GOT3 (cell line): ENCODE data around the gene RBP5.
A peak's percentile ranks its signal among the peaks of the same experiment; 100 is the strongest.
"Not testable (repeated sequence)": the region's sequence is repeated elsewhere in the genome, so short reads cannot be mapped to it uniquely, and the experiment has no call there.

ENCODE experiments used
- DNase-seq: peaks from one replicate; lab custom pipeline; 2025; ENCODE audit warnings: mixed read lengths; lab: John Stamatoyannopoulos, UW

The RBP5 gene

GRCh38 chr12:7122811-7123769, 5.6 kb downstream of the RBP5 start:
- no peak for DNase-seq

DNA sequence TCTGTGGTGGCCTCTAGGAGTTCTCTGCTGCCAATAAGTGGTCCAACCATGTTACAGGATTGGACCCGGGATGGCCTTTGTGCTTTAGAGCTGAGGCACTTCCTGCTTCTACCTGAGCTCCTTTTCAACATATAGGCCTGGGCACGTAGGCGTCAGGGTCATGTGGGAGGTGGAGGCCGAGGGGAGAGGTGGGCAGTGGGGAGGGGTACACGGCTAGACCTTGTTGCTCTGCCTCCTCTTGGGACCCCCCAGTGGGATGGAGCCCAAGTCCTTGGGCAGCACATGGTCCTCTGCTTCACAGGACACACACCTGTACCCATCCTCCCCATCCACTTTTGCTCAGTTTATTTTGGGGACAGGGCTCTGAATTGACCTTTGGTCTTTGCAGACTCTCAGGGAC, 7.4 kb downstream of the RBP5 start:
- DNase-seq: no peak

DNA sequence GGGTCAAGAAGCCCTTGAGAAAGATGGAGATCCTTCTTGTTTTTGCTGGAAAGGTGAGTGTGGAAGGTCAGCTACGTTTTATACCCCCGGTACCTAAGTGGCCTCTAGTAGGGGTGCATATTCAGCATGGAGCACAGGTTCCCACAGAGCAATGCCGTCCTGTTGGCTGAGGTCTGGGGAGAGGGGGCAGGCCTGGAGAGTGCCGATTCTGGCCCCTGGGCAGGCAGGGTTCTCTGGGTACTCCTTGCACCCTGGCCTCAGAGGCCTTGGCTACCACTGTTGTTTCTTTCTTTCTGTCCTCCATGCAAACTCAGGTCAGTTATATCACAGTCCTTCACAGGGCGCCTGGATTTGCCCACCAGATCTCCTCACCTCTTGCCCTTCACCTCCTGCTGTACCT, 8.5 kb downstream of the RBP5 start:
- no peak for DNase-seq

DNA sequence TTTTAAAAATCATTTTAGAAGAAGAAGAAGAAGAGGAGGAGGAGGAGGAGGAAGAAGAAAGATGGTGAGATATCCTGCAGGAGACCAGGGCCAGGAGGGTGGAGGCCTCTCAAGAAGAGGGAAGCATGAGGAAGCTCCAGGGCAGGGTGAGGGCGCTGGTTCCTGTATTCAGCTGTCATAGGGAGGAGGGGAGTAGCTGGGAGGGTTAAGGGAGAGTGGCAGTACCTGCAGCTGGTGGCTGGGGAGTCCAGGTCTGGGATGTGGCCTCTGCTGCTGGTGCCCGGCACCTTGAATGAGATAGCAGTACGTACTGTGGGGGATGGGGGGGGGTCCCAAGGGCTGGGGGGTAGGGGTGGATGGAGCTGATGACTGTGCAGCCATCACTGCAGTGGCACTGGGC, 9.8 kb downstream of the RBP5 start:
- no peak for DNase-seq

DNA sequence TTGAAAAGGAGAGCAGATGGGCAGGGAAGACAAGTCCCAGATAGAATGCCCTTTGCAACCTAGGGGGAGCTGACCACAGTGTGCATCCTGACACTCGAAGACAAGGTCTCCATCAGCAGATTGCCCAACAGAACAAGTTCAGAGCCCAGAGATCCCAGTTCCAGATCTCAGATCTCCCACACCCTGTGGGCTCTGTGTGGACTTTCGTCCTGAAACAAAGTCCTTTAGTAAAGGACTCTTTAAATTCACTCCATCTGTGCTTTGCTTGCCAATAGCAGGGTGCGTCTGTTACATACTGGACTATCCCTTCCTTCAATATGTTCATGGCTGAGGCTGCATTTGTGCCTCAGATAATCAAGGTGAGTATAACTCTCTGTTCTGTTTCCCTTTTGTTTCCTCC, 11.0 kb downstream of the RBP5 start:
- no peak for DNase-seq

- no peak for DNase-seq
Measured at GRCh38 chr12:7116916-7117315, 11.8 kb downstream of the RBP5 start.

DNA sequence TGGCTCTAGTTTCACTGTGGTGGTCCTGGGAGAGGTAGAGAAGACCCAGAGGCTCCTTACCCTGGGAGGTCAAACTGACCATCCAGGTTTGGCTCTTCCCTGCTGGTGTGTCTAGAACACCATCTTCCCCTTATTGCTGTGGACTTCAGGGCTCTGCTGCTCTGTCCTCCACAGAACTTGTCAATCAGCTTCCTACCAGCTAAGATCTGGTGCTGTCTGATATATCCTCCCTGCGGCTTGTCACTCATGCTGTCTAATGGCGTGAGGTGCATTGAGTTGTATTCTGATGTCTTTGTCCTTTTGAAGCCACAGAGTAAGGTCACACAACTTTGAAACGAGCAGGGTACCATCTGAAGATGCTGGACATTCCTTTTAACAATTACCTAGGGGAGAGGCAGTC, 12.5 kb downstream of the RBP5 start:
- no peak for DNase-seq

DNA sequence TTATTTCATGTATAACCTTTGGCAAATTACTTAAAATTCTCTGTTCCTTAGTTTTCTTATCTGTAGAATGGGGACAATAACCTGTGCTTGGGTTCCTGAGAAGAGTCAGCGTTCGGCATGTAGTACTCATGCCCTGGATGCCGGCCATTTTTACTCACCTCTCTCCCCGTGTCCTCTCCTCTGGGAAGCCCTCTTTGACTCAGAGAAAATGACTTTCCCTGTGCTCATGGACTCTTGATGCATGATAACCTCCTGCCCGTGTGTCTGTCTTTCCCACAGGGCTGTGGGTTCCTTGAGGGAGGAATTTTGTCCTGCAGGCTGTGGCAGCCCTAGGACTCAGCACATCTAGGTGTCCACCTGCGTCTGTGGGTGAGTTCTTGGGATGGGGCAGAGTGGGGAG, 13.8 kb downstream of the RBP5 start:
- no peak for DNase-seq

DNA sequence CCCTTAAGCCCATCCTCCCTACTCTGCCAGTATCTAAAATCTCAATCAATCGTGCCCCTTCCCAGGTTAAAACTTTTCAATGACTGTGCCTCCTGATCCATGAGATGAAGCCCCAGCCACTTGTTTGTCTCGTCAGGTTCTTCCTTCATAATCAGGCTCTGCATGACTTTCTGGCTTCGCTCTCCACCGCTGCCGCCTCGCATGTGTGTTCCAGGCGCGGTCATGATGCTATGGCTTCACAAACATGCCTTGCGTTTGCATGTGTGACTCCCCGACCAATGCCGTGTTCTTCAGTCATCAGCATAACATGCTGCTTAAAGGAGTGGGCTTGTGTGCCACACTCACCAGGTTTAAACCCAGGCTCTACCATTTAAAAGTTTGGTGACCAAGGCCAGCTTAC, 14.7 kb downstream of the RBP5 start:
- DNase-seq: no peak

- DNase-seq: no peak
Measured at GRCh38 chr12:7113389-7113871, 15.3 kb downstream of the RBP5 start.

DNA sequence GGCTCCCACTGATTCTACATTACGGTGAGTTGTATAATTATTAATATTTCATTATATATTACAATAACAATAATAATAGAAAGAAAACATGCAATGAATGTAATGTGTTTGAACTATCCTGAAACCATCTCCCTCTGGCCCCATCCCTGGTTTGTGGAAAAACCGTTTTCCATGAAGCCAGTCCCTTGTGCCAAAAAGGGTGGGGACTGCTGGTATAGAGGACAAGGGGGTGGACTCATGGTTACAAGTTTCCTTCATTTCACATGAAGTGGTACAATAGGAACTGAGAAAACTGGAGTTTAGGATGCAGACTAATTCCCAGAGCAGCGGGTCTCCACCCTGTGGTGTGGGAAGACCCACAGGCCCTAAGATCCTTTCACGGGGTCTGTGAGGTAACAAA, 16.6 kb downstream of the RBP5 start:
- DNase-seq: no peak

DNA sequence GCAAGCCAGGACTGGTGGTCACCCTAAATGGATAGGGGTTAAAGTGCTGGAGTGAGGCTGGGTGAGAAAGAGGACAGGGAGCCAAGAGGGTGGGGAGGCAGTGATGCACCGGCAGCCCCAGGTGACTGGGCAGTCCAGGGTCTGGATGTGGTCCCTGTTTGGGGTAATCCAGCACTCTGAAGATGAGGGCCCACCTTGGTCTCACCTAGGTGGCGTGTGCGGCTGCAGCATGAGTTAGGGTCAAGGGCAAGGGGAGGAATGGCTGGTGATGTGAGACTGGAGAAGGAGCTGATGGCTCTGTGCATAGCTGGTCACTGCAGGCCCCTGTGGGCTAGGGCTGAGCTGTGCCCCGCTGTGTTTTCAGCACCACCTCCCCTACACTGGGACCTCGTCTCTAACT, 18.0 kb downstream of the RBP5 start:
- DNase-seq: no peak

GRCh38 chr12:7109572-7109920, 19.1 kb downstream of the RBP5 start:
- no peak for DNase-seq

- DNase-seq: peak; percentile 26
Measured at GRCh38 chr12:7108796-7109571, 19.7 kb downstream of the RBP5 start, which contains the start of gene C1RL. Gene C1RL (minus strand): TSS chr12:7109214. CDS start chr12:7109180, 34 bp downstream.

DNA sequence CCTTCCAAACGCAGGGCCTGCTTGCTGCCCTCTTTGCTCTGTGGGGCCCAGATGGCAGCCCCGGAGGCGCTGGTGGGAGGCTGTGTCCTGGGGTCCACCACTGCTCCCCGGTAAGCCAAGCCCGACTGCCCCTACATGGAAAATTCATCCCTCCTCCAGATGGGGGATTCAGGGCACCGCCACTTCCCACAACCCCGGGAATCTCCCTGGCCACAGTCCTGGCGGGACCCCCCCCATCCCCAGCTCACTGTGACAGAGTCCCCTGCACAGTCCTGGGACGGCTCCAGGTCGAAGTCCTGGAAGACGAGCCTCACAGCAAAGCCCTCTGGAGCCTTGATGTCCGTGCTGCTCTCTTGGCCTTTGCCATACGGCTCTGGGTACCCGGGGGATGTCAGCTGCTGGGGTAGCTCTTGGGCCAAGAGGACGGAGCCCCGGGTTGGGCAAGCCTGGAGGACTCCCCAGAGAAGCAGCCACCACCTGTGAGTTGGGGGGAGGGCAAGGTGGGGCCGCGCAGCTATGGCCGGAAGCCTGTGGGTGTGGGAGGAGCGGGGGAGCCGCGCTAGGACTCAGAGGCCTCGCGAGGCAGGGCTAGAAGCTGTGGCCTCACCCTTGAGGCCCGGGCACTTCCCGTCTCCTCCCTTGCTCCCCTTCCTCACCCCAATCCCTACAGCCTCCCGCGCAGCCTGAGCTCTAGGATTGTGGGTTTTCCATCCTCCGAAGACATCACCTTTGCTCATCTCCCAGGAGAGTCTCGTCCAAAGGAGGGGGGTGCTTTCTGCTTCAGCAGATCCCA, 20.5 kb downstream of the RBP5 start:
- DNase-seq: no peak

DNA sequence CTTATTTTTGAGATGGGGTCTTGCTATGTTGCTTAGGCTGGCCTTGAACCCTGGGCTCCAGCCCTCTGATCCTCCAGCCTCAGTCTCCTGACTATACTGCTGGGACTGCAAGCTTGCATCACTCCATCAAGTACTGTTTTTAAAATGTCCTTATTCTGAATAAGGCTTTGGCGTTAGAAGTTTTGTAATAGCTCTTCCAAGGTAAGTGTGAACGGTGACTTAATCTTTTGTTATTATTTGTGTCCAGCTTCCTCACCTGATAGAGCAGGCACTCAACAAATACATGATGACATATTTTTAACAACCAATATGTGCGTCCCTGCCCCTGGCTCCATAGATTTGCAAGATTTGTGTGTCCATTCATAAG, 21.1 kb downstream of the RBP5 start:
- no peak for DNase-seq

GRCh38 chr12:7107181-7107580, 21.5 kb downstream of the RBP5 start:
- not testable (repeated sequence) for DNase-seq

DNA sequence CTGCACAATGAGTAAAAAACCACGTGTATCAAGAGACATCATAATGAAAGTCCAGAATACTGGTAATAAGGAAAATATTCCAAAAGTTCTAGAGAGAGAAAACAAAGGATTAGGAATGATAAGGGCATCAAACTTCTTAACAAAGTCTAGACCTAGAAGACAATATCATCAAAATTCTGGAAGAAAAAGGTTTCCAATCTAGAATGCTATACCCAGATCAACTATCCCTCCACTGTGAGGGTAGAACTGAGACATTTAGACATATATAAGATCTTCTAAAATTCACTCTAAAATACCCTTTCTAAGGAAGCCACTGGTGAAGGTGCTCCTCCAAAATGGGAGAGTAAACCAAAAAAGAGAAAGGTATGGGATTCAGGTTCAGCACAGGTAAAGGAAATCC, 22.6 kb downstream of the RBP5 start:
- no peak for DNase-seq

DNA sequence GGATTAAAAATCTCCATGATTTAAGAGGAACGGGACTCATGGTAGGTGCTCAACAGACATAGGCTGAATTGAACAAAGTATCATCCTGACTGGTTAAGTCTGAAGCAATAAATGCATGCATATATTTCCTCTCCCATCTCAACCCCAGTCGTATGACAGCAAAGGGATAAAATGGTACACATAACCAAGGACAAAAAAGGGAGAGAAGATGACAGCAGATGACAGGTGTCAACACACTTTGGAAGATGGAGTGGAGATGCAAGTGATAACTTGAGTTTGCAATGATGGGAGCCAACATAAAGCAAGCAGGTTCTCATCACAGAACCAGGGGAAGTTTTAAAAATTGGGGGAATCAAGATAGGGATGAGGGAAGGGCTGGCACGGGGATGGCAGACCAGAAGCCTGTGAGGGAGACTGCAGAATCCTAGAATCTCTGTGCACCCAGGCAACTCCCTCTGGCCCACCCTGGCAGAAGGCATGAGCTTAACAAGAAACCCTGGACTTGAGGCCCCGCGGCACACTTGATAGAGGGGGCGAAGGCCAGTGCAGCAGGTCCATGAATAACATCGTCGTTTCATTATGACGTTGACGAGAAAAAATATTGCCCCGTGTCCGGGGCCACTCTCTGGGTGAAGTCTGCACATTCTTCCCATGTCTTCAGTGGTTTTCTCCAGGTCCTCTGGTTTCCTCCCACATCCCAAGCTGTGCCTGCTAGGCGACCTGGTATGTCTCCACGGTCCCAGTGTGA, 24.7 kb downstream of the RBP5 start:
- no peak for DNase-seq

GRCh38 chr12:7102582-7102981, 26.1 kb downstream of the RBP5 start:
- DNase-seq: no peak

GRCh38 chr12:7101694-7102131, 27.0 kb downstream of the RBP5 start:
- DNase-seq: no peak
